AG09309 (cell line): ENCODE data around the gene RALGAPA1.

Experiments used
- DNase-seq: peaks from one replicate; pipeline ENCODE4 v3.0.0-alpha.2; 2010; ENCODE audit warnings: low read depth
- H3K4me3 ChIP-seq: 2 replicates; pipeline ENCODE4 v1.5.1; 2011; ENCODE audit warnings: mild to moderate bottlenecking, low read depth, low read length, moderate library complexity; ENCODE audit not compliant: control insufficient read depth
- TF ChIP-seq, protein P1 (sequence below): IDR thresholded peaks from 2 replicates; pipeline ENCODE4 v1.5.1; 2011; ENCODE audit warnings: mild to moderate bottlenecking, low read depth, low read length, inconsistent platforms; ENCODE audit not compliant: insufficient read depth, control insufficient read depth; ENCODE audit errors: missing control alignments

Gene RALGAPA1

GRCh38 chr14:35534208-35534872 is 274.8 kb downstream of the RALGAPA1 start:
- H3K4me3 ChIP-seq, result peak overlapping the region; percentile 58
- TF ChIP-seq, protein P1, sequence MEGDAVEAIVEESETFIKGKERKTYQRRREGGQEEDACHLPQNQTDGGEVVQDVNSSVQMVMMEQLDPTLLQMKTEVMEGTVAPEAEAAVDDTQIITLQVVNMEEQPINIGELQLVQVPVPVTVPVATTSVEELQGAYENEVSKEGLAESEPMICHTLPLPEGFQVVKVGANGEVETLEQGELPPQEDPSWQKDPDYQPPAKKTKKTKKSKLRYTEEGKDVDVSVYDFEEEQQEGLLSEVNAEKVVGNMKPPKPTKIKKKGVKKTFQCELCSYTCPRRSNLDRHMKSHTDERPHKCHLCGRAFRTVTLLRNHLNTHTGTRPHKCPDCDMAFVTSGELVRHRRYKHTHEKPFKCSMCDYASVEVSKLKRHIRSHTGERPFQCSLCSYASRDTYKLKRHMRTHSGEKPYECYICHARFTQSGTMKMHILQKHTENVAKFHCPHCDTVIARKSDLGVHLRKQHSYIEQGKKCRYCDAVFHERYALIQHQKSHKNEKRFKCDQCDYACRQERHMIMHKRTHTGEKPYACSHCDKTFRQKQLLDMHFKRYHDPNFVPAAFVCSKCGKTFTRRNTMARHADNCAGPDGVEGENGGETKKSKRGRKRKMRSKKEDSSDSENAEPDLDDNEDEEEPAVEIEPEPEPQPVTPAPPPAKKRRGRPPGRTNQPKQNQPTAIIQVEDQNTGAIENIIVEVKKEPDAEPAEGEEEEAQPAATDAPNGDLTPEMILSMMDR, result peak; percentile 18
- no peak for DNase-seq

DNA sequence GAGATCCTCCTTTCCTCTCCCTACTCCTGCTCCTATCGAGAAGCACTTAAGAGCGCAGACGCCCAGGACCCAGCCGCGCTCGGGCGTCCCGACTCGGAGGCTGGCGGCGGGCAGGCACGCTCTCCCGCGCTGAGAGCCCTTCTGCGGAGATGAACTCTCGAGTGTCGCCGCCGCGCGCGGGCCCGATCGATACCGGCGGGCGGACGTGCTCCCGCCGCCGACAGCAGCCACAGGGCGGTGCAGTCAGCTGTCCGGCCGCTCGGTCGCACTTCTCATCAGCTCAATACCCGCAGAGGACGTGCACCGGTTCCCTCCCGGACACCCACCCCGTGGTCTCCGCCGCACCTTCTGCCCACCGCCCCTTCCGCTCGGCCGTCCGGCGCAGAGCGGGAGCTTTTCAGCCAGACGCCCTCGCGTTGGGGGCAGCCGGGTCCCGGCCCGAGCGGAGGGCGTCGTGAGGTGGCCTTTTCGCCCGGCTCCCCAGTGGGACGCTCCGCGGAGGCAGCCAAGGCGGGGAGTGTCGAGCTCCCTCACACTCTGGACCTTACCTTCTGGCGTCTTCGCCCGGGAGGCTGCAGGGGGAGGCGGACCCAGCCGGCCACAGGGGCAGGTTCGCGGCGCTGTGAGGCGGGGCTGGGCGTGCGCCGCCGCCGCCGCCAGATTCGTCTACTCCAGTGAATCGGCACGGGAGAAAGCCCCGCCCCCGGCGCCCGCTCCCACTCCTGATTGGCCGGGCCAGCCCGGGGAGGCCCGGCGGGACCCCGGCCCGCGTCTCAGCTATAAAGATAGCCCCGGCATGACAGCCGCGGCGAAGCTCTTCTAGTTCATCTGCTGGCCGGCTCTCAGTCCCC is 275.5 kb downstream of the RALGAPA1 start, which contains the start of gene INSM2:
Gene INSM2 (plus strand): TSS at position 808 of the 851 bp plus-strand sequence. CDS start 89 bp downstream, outside the sequence.
- TF ChIP-seq, protein P1, result no peak
- peak within 1 kb of the TSS; percentile 58 for H3K4me3 ChIP-seq
- no peak for DNase-seq

DNA sequence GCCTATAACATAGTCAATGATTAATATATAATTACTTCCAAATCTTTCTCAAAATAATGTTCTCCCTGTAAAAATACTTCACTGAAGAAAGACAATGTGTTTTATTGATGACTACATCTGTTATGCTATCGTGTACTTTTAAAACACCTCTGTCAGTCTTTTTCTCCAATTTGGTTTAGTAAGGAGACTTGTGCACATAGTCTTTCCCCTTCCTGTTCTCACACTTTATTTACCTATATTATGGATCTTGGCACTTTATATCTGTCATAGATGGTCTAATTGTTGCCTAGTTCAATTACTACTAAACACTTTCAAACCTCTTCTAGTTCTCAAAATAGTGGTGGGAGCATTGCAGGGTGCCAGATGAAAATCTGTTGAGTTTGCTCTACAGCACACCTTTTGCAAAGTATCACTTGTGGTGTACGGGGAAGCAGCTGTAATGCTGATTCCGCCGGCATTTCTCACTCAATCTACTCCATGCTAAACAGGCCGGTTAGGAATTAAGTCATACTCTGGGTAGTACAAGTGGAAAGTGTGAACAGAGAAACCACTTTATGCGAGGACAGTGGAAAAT is 276.2 kb downstream of the RALGAPA1 start:
- peak overlapping the region; percentile 58 for H3K4me3 ChIP-seq
- TF ChIP-seq, protein P1, result no peak
- DNase-seq, result no peak

- DNase-seq, result no peak
- TF ChIP-seq, protein P1, result no peak
- no peak overlapping the region for H3K4me3 ChIP-seq
These were observed 276.9 kb downstream of the RALGAPA1 start for GRCh38 chr14:35531960-35532747.

- TF ChIP-seq, protein P1, result no peak
- DNase-seq, result no peak
- H3K4me3 ChIP-seq, result no peak overlapping the region
These were observed 282.1 kb downstream of the RALGAPA1 start for GRCh38 chr14:35526962-35527361.

DNA sequence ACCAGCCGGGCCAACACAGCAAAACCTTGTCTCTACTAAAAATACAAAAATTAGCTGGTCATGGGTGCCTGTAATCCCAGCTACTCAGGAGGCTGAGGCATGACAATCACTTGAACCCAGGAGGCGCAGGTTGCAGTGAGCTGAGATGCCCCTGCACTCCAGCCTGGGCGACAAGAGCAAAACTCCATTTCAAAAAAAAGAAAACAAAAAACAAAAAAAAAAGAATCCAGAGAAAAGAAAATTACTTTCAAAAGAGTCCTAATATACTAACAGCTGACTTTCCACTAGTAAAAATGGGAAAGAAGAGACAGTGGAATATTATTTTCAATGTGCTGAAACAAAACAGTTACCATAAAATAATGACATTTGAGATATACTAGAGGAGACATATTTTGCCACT is 283.4 kb downstream of the RALGAPA1 start:
- DNase-seq, result no peak
- TF ChIP-seq, protein P1, result no peak
- H3K4me3 ChIP-seq, result no peak overlapping the region
